GM18907 (cell line): ENCODE results near the gene SPRN.
"Not testable (repeated sequence)": the region's sequence is repeated elsewhere in the genome, so short reads cannot be mapped to it uniquely, and the experiment has no call there.

ENCODE experiments used
- ATAC-seq: cut with Tn5 transposase; IDR thresholded peaks from one replicate; pipeline ENCODE4 v1.9.1; 2021; ENCODE audit warnings: mild to moderate bottlenecking, moderate library complexity; ENCODE audit not compliant: unreplicated experiment

SPRN gene, protein sequence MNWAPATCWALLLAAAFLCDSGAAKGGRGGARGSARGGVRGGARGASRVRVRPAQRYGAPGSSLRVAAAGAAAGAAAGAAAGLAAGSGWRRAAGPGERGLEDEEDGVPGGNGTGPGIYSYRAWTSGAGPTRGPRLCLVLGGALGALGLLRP

GRCh38 chr10:133424601-133425000 is at the start of gene SPRN:
TSS of gene SPRN (minus strand) at chr10:133424625. CDS start at chr10:133423681, 944 bp downstream.
- not testable (repeated sequence) for ATAC-seq

DNA sequence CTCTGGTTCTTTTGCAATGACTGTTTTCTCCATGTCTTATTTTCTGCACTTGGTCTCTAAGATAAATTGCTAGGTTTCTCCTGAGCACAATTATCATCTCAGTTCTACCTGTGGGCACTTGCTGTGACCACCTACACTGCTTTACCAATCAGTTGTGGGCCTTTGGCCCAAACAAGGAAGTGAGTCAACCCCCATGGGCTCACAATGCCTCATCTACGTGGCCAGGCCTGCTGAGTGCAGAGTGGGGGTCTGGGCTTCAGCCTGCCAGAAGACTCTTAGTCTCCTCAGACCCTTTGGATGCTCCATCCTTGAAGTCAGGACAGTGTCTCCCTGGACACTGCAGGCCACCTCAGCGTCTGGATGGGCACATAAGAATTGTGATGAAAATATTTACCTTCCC is 49.6 kb upstream of the SPRN start:
- no peak for ATAC-seq

DNA sequence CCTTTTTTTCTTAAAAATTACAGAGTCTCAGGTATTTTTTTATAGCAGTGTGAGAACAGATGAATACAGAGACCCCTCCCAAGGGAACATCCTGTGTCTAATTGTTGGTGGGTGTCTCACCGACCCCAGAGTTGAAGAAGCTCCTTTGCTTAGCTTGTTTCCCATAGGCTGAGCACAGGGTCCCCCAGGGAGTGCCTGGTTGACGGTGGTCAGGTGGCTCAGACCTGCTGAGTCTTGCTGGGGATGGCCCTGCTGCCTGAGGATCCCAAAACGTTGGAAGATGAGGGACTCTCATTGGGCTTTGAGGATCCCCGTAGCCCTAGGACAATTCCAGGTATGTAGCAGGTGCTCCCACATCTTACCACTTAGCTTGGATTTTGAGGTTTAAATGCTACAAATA is 48.8 kb upstream of the SPRN start:
- no peak for ATAC-seq

DNA sequence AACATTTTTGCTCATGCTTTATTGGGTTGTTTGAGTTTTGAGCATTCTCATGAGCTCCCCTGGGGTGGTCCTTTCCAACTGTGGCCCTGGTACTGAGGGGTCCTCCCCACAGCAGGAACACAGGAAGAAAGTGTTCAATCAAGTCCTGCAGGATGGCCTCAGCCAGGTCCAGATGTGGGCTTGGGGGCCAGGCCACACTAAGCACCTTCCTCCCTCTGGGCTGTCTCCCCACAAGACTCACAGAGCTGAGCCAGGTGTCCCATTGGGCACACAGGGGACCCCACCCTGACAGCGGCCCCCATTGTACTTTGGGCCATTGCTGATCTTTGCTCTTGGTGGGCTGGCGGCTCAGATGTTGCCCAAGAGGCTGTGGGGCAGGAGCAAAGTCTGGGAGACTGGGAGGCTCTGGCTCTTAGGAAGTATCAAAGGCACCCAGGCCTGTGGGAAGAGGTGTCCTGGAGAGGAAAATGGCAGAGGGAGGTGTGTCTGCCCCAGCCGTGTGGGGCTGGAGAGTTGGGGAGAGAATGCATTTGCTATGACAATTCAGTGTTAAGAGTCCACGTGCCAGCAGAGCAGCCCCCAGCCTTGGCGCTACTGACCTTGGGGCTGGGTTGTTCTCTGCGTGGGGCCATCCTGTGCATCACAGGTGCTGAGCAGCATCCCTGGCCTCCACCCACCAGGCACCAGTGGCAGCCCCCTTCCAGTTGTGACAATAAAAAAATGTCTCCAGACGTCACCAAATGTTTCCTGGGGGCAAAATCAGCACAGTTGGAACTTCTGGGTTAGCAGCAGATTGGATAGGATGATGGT is 47.1 kb upstream of the SPRN start:
- no peak for ATAC-seq

DNA sequence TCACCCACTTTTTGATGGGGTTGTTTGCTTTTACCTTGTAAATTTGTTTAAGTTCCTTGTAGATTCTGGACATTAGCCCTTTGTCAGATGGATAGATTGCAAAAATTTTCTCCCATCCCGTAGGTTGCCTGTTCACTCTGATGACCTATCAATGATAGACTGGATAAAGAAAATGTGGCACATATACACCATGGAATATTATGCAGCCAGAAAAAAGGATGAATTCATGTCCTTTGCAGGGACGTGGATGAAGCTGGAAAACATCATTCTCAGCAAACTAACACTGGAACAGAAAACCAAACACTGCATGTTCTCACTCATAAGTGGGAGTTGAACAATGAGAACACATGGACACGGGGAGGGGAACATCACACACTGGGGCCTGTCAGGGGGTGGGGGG is 44.8 kb upstream of the SPRN start:
- not testable (repeated sequence) for ATAC-seq

DNA sequence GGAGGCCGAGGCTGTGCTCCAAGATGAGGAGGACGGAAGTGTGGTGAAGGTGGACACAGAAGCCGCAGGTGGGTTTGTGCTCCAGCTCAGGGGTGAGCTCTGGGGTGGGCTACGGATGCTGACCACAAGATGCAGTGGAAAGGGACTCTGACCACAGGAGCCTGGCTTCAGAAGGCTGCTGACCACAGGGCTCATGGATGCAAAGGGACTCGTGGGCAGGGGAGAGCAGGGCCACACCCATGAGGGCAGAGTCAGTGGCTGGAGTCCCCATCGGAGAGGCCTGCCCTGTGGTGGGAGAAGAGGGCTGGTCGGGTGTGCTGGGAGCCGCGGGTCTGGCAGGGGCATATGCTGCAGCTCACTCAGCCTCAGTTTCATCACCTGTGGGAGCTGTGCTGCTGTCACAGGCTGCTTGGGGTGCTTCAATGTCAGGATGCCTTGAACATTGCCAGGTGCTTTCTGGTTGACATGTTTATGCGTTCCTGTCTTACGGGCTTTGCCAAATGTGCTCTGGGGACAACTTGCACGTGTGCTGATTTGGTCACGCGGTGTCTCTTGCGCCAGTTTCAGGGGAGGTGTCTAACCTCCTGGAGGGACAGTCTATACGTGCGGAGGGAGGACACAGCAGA is 43.0 kb upstream of the SPRN start:
- ATAC-seq = no peak

- no peak for ATAC-seq
These were observed 42.4 kb upstream of the SPRN start for GRCh38 chr10:133466683-133467275.

DNA sequence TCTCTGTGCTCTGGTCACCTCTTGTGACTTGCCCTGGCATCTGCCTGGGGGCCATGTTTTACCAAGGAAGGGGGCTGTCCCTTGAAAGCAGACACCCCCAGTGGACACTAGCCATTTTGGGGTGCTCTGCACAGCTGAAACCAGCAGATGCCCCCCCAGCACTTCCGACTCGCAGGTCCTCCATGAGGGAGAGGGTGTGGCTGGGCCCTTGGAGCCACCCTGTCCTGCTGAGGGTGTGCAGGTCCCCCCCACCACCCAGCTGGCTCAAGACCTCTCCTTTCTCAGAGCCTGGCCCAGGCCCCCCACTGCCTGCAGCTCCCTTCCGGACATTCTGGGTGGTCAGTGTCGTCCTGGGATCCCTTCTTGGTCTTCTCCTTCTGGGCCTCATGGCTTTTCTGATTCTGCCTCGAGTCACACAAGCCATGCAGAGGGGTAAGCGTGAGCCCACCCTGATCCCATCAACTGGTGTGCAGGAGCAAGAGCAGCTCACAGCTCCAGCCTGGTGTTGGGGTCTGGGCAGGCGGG is 41.6 kb upstream of the SPRN start:
- no peak for ATAC-seq

DNA sequence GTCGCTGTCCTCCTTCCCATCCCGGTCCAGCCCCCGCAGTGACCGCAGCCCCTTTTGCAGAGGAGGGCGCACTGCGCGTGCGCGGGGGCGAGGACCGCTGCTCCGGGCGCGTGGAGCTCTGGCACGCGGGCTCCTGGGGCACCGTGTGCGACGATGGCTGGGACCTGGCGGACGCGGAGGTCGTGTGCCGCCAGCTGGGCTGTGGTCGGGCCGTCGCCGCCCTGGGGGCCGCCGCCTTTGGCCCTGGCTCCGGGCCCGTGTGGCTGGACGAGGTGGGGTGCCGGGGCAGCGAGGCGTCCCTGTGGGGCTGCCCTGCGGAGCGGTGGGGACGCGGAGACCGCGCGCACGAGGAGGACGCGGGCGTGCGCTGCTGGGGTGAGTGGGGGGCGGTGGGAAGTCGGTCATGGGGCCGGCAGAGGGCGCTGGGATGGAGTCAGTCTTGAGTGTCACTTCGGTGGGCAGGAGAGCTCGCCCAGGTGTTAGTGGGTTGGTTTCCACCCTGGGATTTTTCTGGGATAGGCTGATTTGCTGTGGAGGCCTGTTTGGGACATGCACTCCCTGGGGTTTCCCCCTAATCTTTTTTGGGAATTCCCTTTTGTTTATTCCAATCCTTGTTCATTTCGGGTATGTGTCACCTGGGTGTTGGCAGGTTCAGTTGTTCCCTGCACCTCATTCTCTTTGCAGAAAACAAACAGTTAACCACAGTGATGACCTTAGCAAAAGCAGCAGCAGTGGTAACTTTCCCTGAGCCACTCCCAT is 40.9 kb upstream of the SPRN start:
- no peak for ATAC-seq

DNA sequence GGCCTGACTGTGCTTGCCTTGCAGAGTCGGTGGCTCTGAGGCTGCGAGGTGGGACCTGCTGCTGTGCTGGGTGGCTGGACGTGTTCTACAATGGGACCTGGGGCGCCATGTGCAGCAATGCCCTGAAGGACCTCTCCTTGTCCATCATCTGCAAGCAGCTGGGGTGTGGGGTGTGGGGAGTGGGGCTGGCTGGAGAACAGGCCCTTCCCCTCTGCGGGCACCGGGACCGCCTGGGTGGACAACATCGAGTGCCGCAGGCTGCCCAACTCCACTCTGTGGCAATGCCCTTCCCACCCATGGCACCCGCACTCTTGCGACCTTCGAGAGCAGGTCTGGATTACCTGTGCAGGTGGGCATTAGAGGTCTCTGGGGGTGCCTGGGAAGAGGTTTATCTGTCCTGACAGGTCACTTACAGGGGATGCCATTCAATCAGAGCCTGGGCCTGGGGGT is 40.2 kb upstream of the SPRN start:
- no peak for ATAC-seq

- ATAC-seq = no peak
These were observed 38.3 kb upstream of the SPRN start for GRCh38 chr10:133462512-133463305.

GRCh38 chr10:133461841-133462240 is 37.4 kb upstream of the SPRN start:
- no peak for ATAC-seq

GRCh38 chr10:133461027-133461426 is 36.6 kb upstream of the SPRN start:
- no peak for ATAC-seq

GRCh38 chr10:133460208-133460769 is 35.9 kb upstream of the SPRN start:
- no peak for ATAC-seq

GRCh38 chr10:133459454-133460207 is 35.2 kb upstream of the SPRN start:
- no peak for ATAC-seq

- no peak for ATAC-seq
These were observed 34.5 kb upstream of the SPRN start for GRCh38 chr10:133458710-133459453.

- ATAC-seq = no peak
These were observed 33.7 kb upstream of the SPRN start for GRCh38 chr10:133458021-133458709.
